NCI-H2171 (cell line): ENCODE measurements around the gene MET.
"Not testable (repeated sequence)": the region's sequence is repeated elsewhere in the genome, so short reads cannot be mapped to it uniquely, and the experiment has no call there.

Experiments
- DNase-seq: peaks from one replicate; lab custom pipeline; 2025; lab: John Stamatoyannopoulos, UW

The MET gene

GRCh38 chr7:116810267-116811116 lies 138.5 kb downstream of the MET start:
- no peak for DNase-seq

- no peak for DNase-seq
Observed at GRCh38 chr7:116811768-116812167, 139.8 kb downstream of the MET start.

- DNase-seq, result no peak
Observed at GRCh38 chr7:116812860-116813259, 140.9 kb downstream of the MET start.

- not testable (repeated sequence) for DNase-seq
Observed at GRCh38 chr7:116813371-116813770, 141.4 kb downstream of the MET start.

- no peak for DNase-seq
Observed at GRCh38 chr7:116815041-116815440, 143.0 kb downstream of the MET start.

- no peak for DNase-seq
Observed at GRCh38 chr7:116820149-116820548, 148.2 kb downstream of the MET start.

- not testable (repeated sequence) for DNase-seq
Observed at GRCh38 chr7:116821647-116822046, 149.7 kb downstream of the MET start.

GRCh38 chr7:116824449-116824848 lies 152.5 kb downstream of the MET start:
- no peak for DNase-seq

- no peak for DNase-seq
Observed at GRCh38 chr7:116828281-116828680, 156.3 kb downstream of the MET start.

GRCh38 chr7:116829041-116829440 lies 157.0 kb downstream of the MET start:
- no peak for DNase-seq

- DNase-seq, result no peak
Observed at GRCh38 chr7:116829493-116829892, 157.5 kb downstream of the MET start.

- no peak for DNase-seq
Observed at GRCh38 chr7:116832692-116833091, 160.7 kb downstream of the MET start.

GRCh38 chr7:116834815-116835504 lies 163.0 kb downstream of the MET start:
- no peak for DNase-seq

- no peak for DNase-seq
Observed at GRCh38 chr7:116836048-116836447, 164.1 kb downstream of the MET start.

- no peak for DNase-seq
Observed at GRCh38 chr7:116836911-116837310, 164.9 kb downstream of the MET start.

- no peak for DNase-seq
Observed at GRCh38 chr7:116837586-116837985, 165.6 kb downstream of the MET start.

GRCh38 chr7:116840256-116840655 lies 168.3 kb downstream of the MET start:
- no peak for DNase-seq

- no peak for DNase-seq
Observed at GRCh38 chr7:116842371-116842770, 170.4 kb downstream of the MET start.

- DNase-seq, result no peak
Observed at GRCh38 chr7:116843378-116843777, 171.4 kb downstream of the MET start.
